PC-9 (cell line): ENCODE results near the gene KLHDC8A. TPM values are rescaled to one million over a fixed set of nuclear protein-coding genes. Genes with fewer than 3 reads are reported as not detected.

Experiments used
- BruUV-seq: library from RNA; stranded (reverse); fragments of 400-500 nt; replicated peaks from 2 replicates; lab custom pipeline; 2021; lab: Mats Ljungman, UMichigan
- CTCF ChIA-PET: fragments of 300-600 bp; sonication (Branson Sonifier 250); formaldehyde crosslinking; loops from one replicate; lab custom pipeline; 2022; ENCODE audit warnings: antibody characterized with exemption; lab: Charles Lee
- POLR2A ChIA-PET: fragments of 300-600 bp; sonication (Branson Sonifier 250); formaldehyde crosslinking; loops from one replicate; lab custom pipeline; 2022; ENCODE audit warnings: antibody characterized with exemption; ENCODE audit not compliant: unreplicated experiment; lab: Charles Lee
- DNase-seq, 2 experiments: peaks; one replicate each; pipeline versions ENCODE4 v3.0.0 to v3.0.0-alpha.2; 2015 to 2022; ENCODE audit warnings: mixed read lengths in 1 of 2
- H2AFZ ChIP-seq: fragments of 200-600 bp; sonication (generic); 2 replicates; pipeline ENCODE4 v1.8.1; 2017; ENCODE audit warnings: antibody characterized with exemption
- H3F3A ChIP-seq: fragments of 200-600 bp; sonication (generic); 2 replicates; pipeline ENCODE4 v1.8.1; 2017; ENCODE audit warnings: antibody characterized with exemption, mild to moderate bottlenecking, low read depth; ENCODE audit not compliant: insufficient read depth
- H3K27ac ChIP-seq: fragments of 200-600 bp; sonication (generic); 2 replicates; pipeline ENCODE4 v1.6.1; 2016; ENCODE audit warnings: mixed run types
- H3K27me3 ChIP-seq: fragments of 200-600 bp; sonication (generic); 2 replicates; pipeline ENCODE4 v1.6.1; 2016; ENCODE audit warnings: low read depth, mixed run types; ENCODE audit not compliant: insufficient read depth
- H3K36me3 ChIP-seq: fragments of 200-600 bp; sonication (generic); 2 replicates; pipeline ENCODE4 v1.6.1; 2016; ENCODE audit warnings: low read depth, mixed run types
- H3K4me1 ChIP-seq: fragments of 200-600 bp; sonication (generic); replicated peaks from 2 replicates; pipeline ENCODE4 v1.6.1; 2016; ENCODE audit warnings: mixed run types; ENCODE audit not compliant: insufficient read depth
- H3K4me2 ChIP-seq: fragments of 200-600 bp; sonication (generic); 2 replicates; pipeline ENCODE4 v1.6.1; 2017; ENCODE audit warnings: mixed run types
- H3K4me3 ChIP-seq: fragments of 200-600 bp; sonication (generic); 2 replicates; pipeline ENCODE4 v1.6.1; 2016; ENCODE audit warnings: mixed run types
- H3K79me2 ChIP-seq: fragments of 200-600 bp; sonication (generic); 2 replicates; pipeline ENCODE4 v1.6.1; 2017; ENCODE audit warnings: low read depth, mixed run types
- H3K9me2 ChIP-seq: fragments of 200-600 bp; sonication (generic); 2 replicates; pipeline ENCODE4 v1.8.1; 2017; ENCODE audit warnings: mild to moderate bottlenecking; ENCODE audit not compliant: insufficient read depth
- H3K9me3 ChIP-seq: fragments of 200-600 bp; sonication (generic); 2 replicates; pipeline ENCODE4 v1.8.1; 2016; ENCODE audit warnings: low read depth; ENCODE audit not compliant: insufficient read depth
- H4K20me1 ChIP-seq: fragments of 200-600 bp; sonication (generic); 2 replicates; pipeline ENCODE4 v1.8.1; 2017; ENCODE audit not compliant: insufficient read depth
- CTCF ChIP-seq: fragments of 200-600 bp; sonication (generic); conservative IDR thresholded peaks from 2 replicates; pipeline ENCODE4 v1.6.1; 2017; ENCODE audit warnings: mixed run types, antibody characterized with exemption, mild to moderate bottlenecking, moderate library complexity
- EZH2 ChIP-seq: fragments of 200-600 bp; sonication (generic); IDR thresholded peaks from 2 replicates; pipeline ENCODE4 v1.8.0; 2017; ENCODE audit warnings: antibody characterized with exemption, low read depth
- intact Hi-C: fragments of 100-400 bp; cut with micrococcal nuclease; formaldehyde crosslinking; loops from one replicate; pipeline ENCODE4 v1.10.0; 2022; ENCODE audit not compliant: unreplicated experiment
- total RNA-seq: library from RNA; stranded (reverse); gene quantifications from 2 replicates; pipeline ENCODE4 v1.2.3, GENCODE V29; 2021

KLHDC8A gene
- total RNA-seq, 1 experiment from 2014 or later = not detected

- H3K4me3 ChIP-seq = no peak overlapping the region
- no peak overlapping the region for H3K27ac ChIP-seq
- no peaks in the 10 kb centered on the region for H3F3A ChIP-seq
- H3K4me2 ChIP-seq = no peak overlapping the region
- intact Hi-C loops = no loop called here
- peaks cover 64% of the 10 kb centered on the region for H3K27me3 ChIP-seq
- TF ChIP-seq EZH2 = no peak
- no peak for TF ChIP-seq CTCF
- ChIA-PET CTCF (no interaction called here), POLR2A (no interaction called here)
- DNase-seq = no peak
- BruUV-seq = no TSS peak
- H3K9me3 ChIP-seq = no peaks in the 10 kb centered on the region
- H3K36me3 ChIP-seq = no peaks in the 10 kb centered on the region
- H2AFZ ChIP-seq = no peak overlapping the region
- H3K9me2 ChIP-seq = no peaks in the 10 kb centered on the region
- 0 out of 2 replicates have a peak, but pooled peaks cover 2% of the 10 kb centered on the region for H3K4me1 ChIP-seq
- no peaks in the 10 kb centered on the region for H4K20me1 ChIP-seq
- no peaks in the 10 kb centered on the region for H3K79me2 ChIP-seq
These were observed 3.2 kb upstream of the KLHDC8A start for GRCh38 chr1:205359771-205360565.

- POLR2A ChIA-PET = no interaction called here
- peaks cover 64% of the 10 kb centered on the region for H3K27me3 ChIP-seq
- H3K9me3 ChIP-seq = no peaks in the 10 kb centered on the region
- CTCF ChIA-PET = no interaction called here
- no peak for TF ChIP-seq CTCF
- no peak for TF ChIP-seq EZH2
- no peaks in the 10 kb centered on the region for H3F3A ChIP-seq
- 0 out of 2 replicates have a peak, but pooled peaks cover 2% of the 10 kb centered on the region for H3K4me1 ChIP-seq
- no peak overlapping the region for H3K4me2 ChIP-seq
- H3K79me2 ChIP-seq = no peaks in the 10 kb centered on the region
- H4K20me1 ChIP-seq = no peaks in the 10 kb centered on the region
- H3K4me3 ChIP-seq = no peak overlapping the region
- no peaks in the 10 kb centered on the region for H3K9me2 ChIP-seq
- no peak for DNase-seq
- no peaks in the 10 kb centered on the region for H3K36me3 ChIP-seq
- intact Hi-C loops = no loop called here
- H3K27ac ChIP-seq = no peak overlapping the region
- no peak overlapping the region for H2AFZ ChIP-seq
- BruUV-seq = no TSS peak
These were observed 1.9 kb upstream of the KLHDC8A start for GRCh38 chr1:205358579-205358978.

- ChIA-PET CTCF (interaction anchor here (0.8 kb wide), 1 partner anchor 345 kb away, joined by 9 read pairs; no protein-coding TSS in a partner anchor), POLR2A (no interaction called here)
- H3K36me3 ChIP-seq = no peaks in the 10 kb centered on the region
- BruUV-seq = no TSS peak
- H3K27ac ChIP-seq = no peak overlapping the region
- DNase-seq = no peak
- H3K4me1 ChIP-seq = 0 out of 2 replicates have a peak, but pooled peaks cover 2% of the 10 kb centered on the region
- TF ChIP-seq EZH2 = no peak
- no peak for TF ChIP-seq CTCF
- H3K27me3 ChIP-seq = peaks cover 56% of the 10 kb centered on the region
- no peaks in the 10 kb centered on the region for H3K9me2 ChIP-seq
- H3K9me3 ChIP-seq = no peaks in the 10 kb centered on the region
- H3K4me2 ChIP-seq = no peak overlapping the region
- H4K20me1 ChIP-seq = no peaks in the 10 kb centered on the region
- intact Hi-C loops = no loop called here
- no peak overlapping the region for H2AFZ ChIP-seq
- no peaks in the 10 kb centered on the region for H3K79me2 ChIP-seq
- no peaks in the 10 kb centered on the region for H3F3A ChIP-seq
- H3K4me3 ChIP-seq = no peak overlapping the region
These were observed 845 bp upstream of the KLHDC8A start for GRCh38 chr1:205357567-205357966.
